IMR-90 (cell line): ENCODE data around the gene SDF2L1. TPM values are rescaled to one million over a fixed set of nuclear protein-coding genes. Genes with fewer than 3 reads are reported as not detected.

Source experiments
- ATAC-seq: fragments of 200-7000 bp; cut with Tn5 transposase; 2 replicates; pipeline ENCODE4 v1.9.1; 2020; ENCODE audit warnings: low read depth, mild to moderate bottlenecking, moderate library complexity
- BruUV-seq: library from RNA; stranded (reverse); fragments of 400-500 nt; replicated peaks from 2 replicates; lab custom pipeline; 2021; lab: Mats Ljungman, UMichigan
- CTCF ChIA-PET: fragments of 300-600 bp; formaldehyde crosslinking; extraction: SDS; loops from one replicate; lab custom pipeline; 2021; ENCODE audit warnings: antibody characterized with exemption; lab: Yijun Ruan, JAX
- POLR2A ChIA-PET: fragments of 300-600 bp; sonication (Branson Sonifier 250); formaldehyde crosslinking; loops from one replicate; lab custom pipeline; 2022; ENCODE audit warnings: antibody characterized with exemption; ENCODE audit not compliant: unreplicated experiment; lab: Charles Lee
- DNase-seq: peaks from one replicate; pipeline ENCODE4 v3.0.0; 2013
- H2AFZ ChIP-seq: replicated peaks from 2 replicates; pipeline ENCODE3; 2013; ENCODE audit warnings: low read length, mild to moderate bottlenecking; ENCODE audit not compliant: poor library complexity
- H2AK5ac ChIP-seq: 2 replicates; pipeline ENCODE4 v1.6.1; 2013; ENCODE audit warnings: low read depth, low read length, inconsistent platforms
- H2AK9ac ChIP-seq: replicated peaks from 2 replicates; pipeline ENCODE3; 2013; ENCODE audit warnings: mild to moderate bottlenecking, low read depth, low read length, moderate library complexity; ENCODE audit not compliant: poor library complexity
- H2BK120ac ChIP-seq: 2 replicates; pipeline ENCODE4 v1.6.1; 2013; ENCODE audit warnings: low read depth, low read length, inconsistent platforms
- H2BK15ac ChIP-seq: 3 replicates; pipeline ENCODE4 v1.6.1; 2013; ENCODE audit warnings: low read depth, low read length, inconsistent platforms
- H2BK20ac ChIP-seq: 2 replicates; pipeline ENCODE4 v1.6.1; 2013; ENCODE audit warnings: low read depth, mild to moderate bottlenecking, inconsistent platforms, low read length, moderate library complexity
- H2BK5ac ChIP-seq: 2 replicates; pipeline ENCODE4 v1.6.1; 2013; ENCODE audit warnings: mild to moderate bottlenecking, low read depth, low read length, inconsistent platforms; ENCODE audit not compliant: poor library complexity, severe bottlenecking
- H3K14ac ChIP-seq: replicated peaks from 2 replicates; pipeline ENCODE4 v1.6.1; 2013; ENCODE audit warnings: low read depth, low read length, inconsistent platforms
- H3K18ac ChIP-seq: 2 replicates; pipeline ENCODE4 v1.6.1; 2013; ENCODE audit warnings: low read depth, low read length, control low read depth
- H3K23ac ChIP-seq: 2 replicates; pipeline ENCODE4 v1.6.1; 2013; ENCODE audit warnings: low read depth, low read length, inconsistent platforms
- H3K27ac ChIP-seq: 2 replicates; pipeline ENCODE4 v1.5.1; 2013; ENCODE audit warnings: mild to moderate bottlenecking, control low read depth, low read length; ENCODE audit not compliant: insufficient read depth
- H3K27me3 ChIP-seq: 2 replicates; pipeline ENCODE4 v1.6.1; 2013; ENCODE audit warnings: low read length; ENCODE audit not compliant: control insufficient read depth, insufficient read depth
- H3K36me3 ChIP-seq: 2 replicates; pipeline ENCODE4 v1.6.1; 2013; ENCODE audit warnings: low read length, mixed read lengths; ENCODE audit not compliant: control insufficient read depth, insufficient read depth
- H3K4ac ChIP-seq: 2 replicates; pipeline ENCODE4 v1.6.1; 2013; ENCODE audit warnings: low read depth, low read length, inconsistent platforms
- H3K4me1 ChIP-seq: 2 replicates; pipeline ENCODE4 v1.6.1; 2013; ENCODE audit warnings: low read length, mixed read lengths; ENCODE audit not compliant: control insufficient read depth, insufficient read depth
- H3K4me2 ChIP-seq: 2 replicates; pipeline ENCODE4 v1.6.1; 2013; ENCODE audit warnings: low read depth, mild to moderate bottlenecking, control low read depth, low read length, moderate library complexity
- H3K4me3 ChIP-seq: 2 replicates; pipeline ENCODE4 v1.5.1; 2013; ENCODE audit warnings: low read depth, mild to moderate bottlenecking, control low read depth, low read length, moderate library complexity; ENCODE audit not compliant: insufficient read depth
- H3K56ac ChIP-seq: 2 replicates; pipeline ENCODE4 v1.6.1; 2013; ENCODE audit warnings: low read length, inconsistent platforms; ENCODE audit not compliant: insufficient read depth; ENCODE audit errors: extremely low read depth
- H3K79me1 ChIP-seq, 2 experiments: 2 replicates each; pipeline ENCODE4 v1.6.1; 2013; ENCODE audit warnings: low read length in 2 of 2, inconsistent platforms in 1 of 2, low read depth in 1 of 2
- H3K9ac ChIP-seq: 2 replicates; pipeline ENCODE4 v1.6.1; 2013; ENCODE audit warnings: low read depth, low read length, control low read depth
- H3K9me1 ChIP-seq: 2 replicates; pipeline ENCODE4 v1.6.1; 2013; ENCODE audit warnings: low read length, inconsistent platforms; ENCODE audit not compliant: insufficient read depth
- H3K9me3 ChIP-seq: 2 replicates; pipeline ENCODE4 v1.6.1; 2013; ENCODE audit warnings: low read length; ENCODE audit not compliant: control insufficient read depth, insufficient read depth
- H4K20me1 ChIP-seq: 2 replicates; pipeline ENCODE4 v1.6.1; 2013; ENCODE audit warnings: low read length, inconsistent platforms; ENCODE audit not compliant: insufficient read depth
- H4K5ac ChIP-seq: 2 replicates; pipeline ENCODE4 v1.6.1; 2013; ENCODE audit warnings: mild to moderate bottlenecking, low read depth, low read length, control low read depth
- H4K8ac ChIP-seq, 2 experiments: 2 replicates each; pipeline ENCODE4 v1.6.1; 2013; ENCODE audit warnings: low read depth in 2 of 2, low read length in 2 of 2, control low read depth in 1 of 2, inconsistent platforms in 1 of 2
- H4K91ac ChIP-seq: 2 replicates; pipeline ENCODE4 v1.6.1; 2013; ENCODE audit warnings: low read depth, low read length, inconsistent platforms; ENCODE audit not compliant: insufficient read depth
- MAFK ChIP-seq: IDR thresholded peaks from 2 replicates; pipeline ENCODE4 v1.6.1; 2012; ENCODE audit warnings: low read depth, low read length, improper control_type of control experiment
- MAZ ChIP-seq: IDR thresholded peaks from 2 replicates; pipeline ENCODE4 v1.6.1; 2012; ENCODE audit warnings: low read depth, mild to moderate bottlenecking, low read length, improper control_type of control experiment, moderate library complexity, borderline replicate concordance
- RCOR1 ChIP-seq: IDR thresholded peaks from 2 replicates; pipeline ENCODE4 v1.6.1; 2012; ENCODE audit warnings: mild to moderate bottlenecking, low read length, improper control_type of control experiment; ENCODE audit not compliant: insufficient replicate concordance
- RFX5 ChIP-seq: IDR thresholded peaks from 2 replicates; pipeline ENCODE4 v1.8.0; 2012; ENCODE audit warnings: low read depth, mild to moderate bottlenecking, low read length, moderate library complexity
- WGBS, 2 experiments: methylation state at CpG; one replicate each; pipeline versions ENCODE4 v1.1.5 to v1.1.7; 2013; ENCODE audit warnings: missing lambda C conversion rate in 2 of 2; ENCODE audit not compliant: insufficient read length in 1 of 2; ENCODE audit errors: extremely low coverage in 2 of 2; 5-methylcytosine and 5-hydroxymethylcytosine counted together
- dilution Hi-C: fragments of 300-500 bp; cut with HindIII; formaldehyde crosslinking; loops from one replicate; pipeline ENCODE4 v1.14.3; 2018; ENCODE audit warnings: low sequenced_read_pairs; ENCODE audit not compliant: unreplicated experiment
- in situ Hi-C: fragments of 300-500 bp; cut with MboI; formaldehyde crosslinking; loops from 3 replicates; pipeline ENCODE4 v1.14.3; 2019; ENCODE audit warnings: low sequenced_read_pairs, inconsistent platforms, mixed read lengths
- intact Hi-C: fragments of 100-400 bp; cut with micrococcal nuclease; formaldehyde crosslinking; loops from 2 replicates; pipeline ENCODE4 v1.10.0; 2022
- polyA plus RNA-seq, 3 experiments: library from polyadenylated mRNA; depleted of rRNA; stranded (reverse); fragments of >200 nt; gene quantifications; 2 replicates each; pipeline ENCODE4 v1.2.3, GENCODE V29; 2012; ENCODE audit warnings: low replicate concordance in 1 of 3
- total RNA-seq: library from RNA; depleted of rRNA; stranded (reverse); fragments of >200 nt; gene quantifications from 2 replicates; pipeline ENCODE4 v1.2.3, GENCODE V29; 2012

Gene SDF2L1
- total and polyA plus RNA-seq, 2 of the 4 experiments (the other 2 are of a cell fraction) = 18.8 to 51.1 TPM

- H3K27me3 ChIP-seq = peaks cover 4% of the 10 kb centered on the region; the same call in 1 of the 2 replicates
- no peak for ATAC-seq
- 0 out of 2 replicates have a peak overlapping the region, but pooled peaks have one; percentile 60 for H2AK5ac ChIP-seq
- H2AK9ac ChIP-seq = peak overlapping the region; percentile 85
- peaks cover 18 to 30% of the 10 kb centered on the region in 2 experiments for H3K79me1 ChIP-seq
- no TSS peak for BruUV-seq
- H3K4me3 ChIP-seq = peak overlapping the region; percentile 68
- no peak overlapping the region for H3K56ac ChIP-seq
- CTCF ChIA-PET = interaction anchor here (2.2 kb wide), 1 partner anchor 19 kb away, joined by 6 read pairs; no protein-coding TSS in a partner anchor
- peak overlapping the region; percentile 76 to 88 for H4K8ac ChIP-seq
- WGBS, 2 experiments = 71% methylated on average over 15 of the region's 26 CpGs; no CpG with 5 or more reads in 1 of the 2 experiments
- no peak overlapping the region for H2BK120ac ChIP-seq
- no peak overlapping the region for H3K4ac ChIP-seq
- intact Hi-C loops = loop anchor here (5.0 kb wide), 1 partner anchor 272 kb away; no protein-coding TSS in a partner anchor
- POLR2A ChIA-PET = no interaction called here
- 0 out of 2 replicates have a peak overlapping the region, but pooled peaks have one; percentile 22 for H4K5ac ChIP-seq
- H3K23ac ChIP-seq = no peak overlapping the region
- no peak overlapping the region for H3K14ac ChIP-seq
- H2AFZ ChIP-seq = peak overlapping the region; percentile 97
- dilution Hi-C loops = no loop called here
- no peaks in the 10 kb centered on the region for H3K9me3 ChIP-seq
- no peaks in the 10 kb centered on the region; the same call in 1 of the 2 replicates for H4K20me1 ChIP-seq
- H3K18ac ChIP-seq = no peak overlapping the region
- no peaks in the 10 kb centered on the region for H3K36me3 ChIP-seq
- H3K4me2 ChIP-seq = peak overlapping the region; percentile 93
- no peak overlapping the region for H3K27ac ChIP-seq
- peaks cover 2% of the 10 kb centered on the region for H3K4me1 ChIP-seq
- no peak for TF ChIP-seq RCOR1
- no peak for TF ChIP-seq RFX5
- TF ChIP-seq MAZ = no peak
- no peak for TF ChIP-seq MAFK
- H2BK20ac ChIP-seq = no peak overlapping the region
- no peak overlapping the region for H2BK5ac ChIP-seq
- H2BK15ac ChIP-seq = no peak overlapping the region
- H3K9me1 ChIP-seq = peaks cover 7% of the 10 kb centered on the region
- H4K91ac ChIP-seq = no peak overlapping the region; the same call in 1 of the 2 replicates
- H3K9ac ChIP-seq = no peak overlapping the region
- DNase-seq = no peak
- in situ Hi-C loops = no loop called here
These were observed 23.1 kb downstream of the SDF2L1 start for GRCh38 chr22:21665047-21665851.
